ENCODE data around the gene GTPBP6. TPM values are rescaled to one million over a fixed set of nuclear protein-coding genes. Genes with fewer than 3 reads are reported as not detected.
A peak's percentile ranks its signal among the peaks of the same experiment; 100 is the strongest.

Gene GTPBP6
- 10 to 100 TPM in 11 of 12 donors, not detected in 1; 30.9 to 60.2 (median 40.9) TPM for polyA plus RNA-seq (ENCODE audit: insufficient read length in 12 of 12)
- long read RNA-seq, donor 1, transcript GTPBP6-201 (10 exons, 1,907 nt): major isoform, 9 of 16 reads
- long read RNA-seq, donor 1, partial matches to known transcripts: 5 of 16 reads
- long read RNA-seq, donor 1, other reads (novel, unspliced or antisense): 0 of 16 reads
- long read RNA-seq, donor 2, transcript GTPBP6-201 (10 exons, 1,907 nt): major isoform, 15 of 27 reads
- long read RNA-seq, donor 2, partial matches to known transcripts: 10 of 27 reads
- long read RNA-seq, donor 2, other reads (novel, unspliced or antisense): 0 of 27 reads
- long read RNA-seq, donor 3, transcript GTPBP6-201 (10 exons, 1,907 nt): major isoform, 8 of 13 reads
- long read RNA-seq, donor 3, partial matches to known transcripts: 5 of 13 reads
- long read RNA-seq, donor 3, other reads (novel, unspliced or antisense): 0 of 13 reads
- long read RNA-seq, donor 4, partial matches to known transcripts: 0 of 2 reads
- long read RNA-seq, donor 4, other reads (novel, unspliced or antisense): 0 of 2 reads
- long read RNA-seq, donor 5, transcript GTPBP6-201 (10 exons, 1,907 nt): major isoform, 11 of 15 reads
- long read RNA-seq, donor 5, partial matches to known transcripts: 0 of 15 reads
- long read RNA-seq, donor 5, other reads (novel, unspliced or antisense): 0 of 15 reads
- long read RNA-seq, donor 6, partial matches to known transcripts: 0 of 5 reads
- long read RNA-seq, donor 6, other reads (novel, unspliced or antisense): 0 of 5 reads
- long read RNA-seq, donor 7, partial matches to known transcripts: 0 of 4 reads
- long read RNA-seq, donor 7, other reads (novel, unspliced or antisense): 0 of 4 reads
- long read RNA-seq, donor 8, transcript GTPBP6-201 (10 exons, 1,907 nt): major isoform, 13 of 14 reads
- long read RNA-seq, donor 8, partial matches to known transcripts: 0 of 14 reads
- long read RNA-seq, donor 8, other reads (novel, unspliced or antisense): 0 of 14 reads
- long read RNA-seq, donor 9, transcript GTPBP6-201 (10 exons, 1,907 nt): major isoform, 6 of 6 reads
- long read RNA-seq, donor 9, partial matches to known transcripts: 0 of 6 reads
- long read RNA-seq, donor 9, other reads (novel, unspliced or antisense): 0 of 6 reads
- long read RNA-seq, donor 10, transcript GTPBP6-201 (10 exons, 1,907 nt): major isoform, 12 of 12 reads
- long read RNA-seq, donor 10, partial matches to known transcripts: 0 of 12 reads
- long read RNA-seq, donor 10, other reads (novel, unspliced or antisense): 0 of 12 reads
- long read RNA-seq, donor 11, transcript GTPBP6-201 (10 exons, 1,907 nt): major isoform, 12 of 17 reads
- long read RNA-seq, donor 11, partial matches to known transcripts: 5 of 17 reads
- long read RNA-seq, donor 11, other reads (novel, unspliced or antisense): 0 of 17 reads

DNA sequence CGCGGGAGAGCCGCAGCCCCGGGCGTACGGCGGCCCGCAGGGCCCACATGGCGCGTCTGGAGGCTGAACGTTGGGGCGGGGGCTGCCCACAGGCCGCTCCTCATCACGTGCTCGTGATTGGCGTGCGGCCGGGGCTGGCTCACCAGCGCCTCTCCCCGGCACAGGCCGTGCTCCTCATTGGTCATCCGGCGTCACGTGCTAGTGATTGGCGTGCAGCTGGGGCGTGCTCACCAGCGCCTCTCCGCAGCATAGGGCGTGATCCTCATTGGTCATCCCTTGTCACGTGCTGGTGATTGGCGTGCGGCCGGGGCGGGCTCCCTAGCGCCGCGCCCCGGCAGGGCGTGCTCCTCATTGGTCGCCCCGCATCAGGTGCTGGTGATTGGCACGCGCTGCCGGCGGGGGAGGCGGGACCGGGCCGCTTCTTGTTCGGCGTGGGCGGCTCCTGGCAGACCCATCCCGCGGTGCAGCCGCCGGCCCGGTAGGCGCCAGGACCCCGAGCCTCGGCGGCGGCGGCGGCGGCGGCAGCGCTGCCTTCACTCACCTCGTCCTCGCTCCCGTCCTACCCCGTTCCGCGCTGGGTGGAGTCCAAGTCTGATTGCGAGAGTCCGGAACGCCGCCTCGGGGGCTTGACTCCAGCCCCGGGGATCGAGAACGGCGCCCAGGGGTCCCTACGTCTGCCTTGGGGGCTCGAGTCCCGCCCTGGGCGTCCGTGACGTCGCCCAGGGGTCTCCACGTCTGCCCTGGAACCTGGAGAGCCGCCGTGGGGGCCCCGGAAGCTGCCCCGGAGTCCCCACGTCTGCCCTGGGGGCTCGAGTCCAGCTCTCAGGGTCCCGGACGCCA, at the start of gene GTPBP6:
Gene GTPBP6 (minus strand): TSS at position 58 of the 840 bp plus-strand sequence. CDS start 9 bp downstream, at position 49.
- peak; percentile 100 for DNase-seq

GRCh38 chrX:367866-368265, 49.3 kb upstream of the GTPBP6 start:
- DNase-seq: no peak

DNA sequence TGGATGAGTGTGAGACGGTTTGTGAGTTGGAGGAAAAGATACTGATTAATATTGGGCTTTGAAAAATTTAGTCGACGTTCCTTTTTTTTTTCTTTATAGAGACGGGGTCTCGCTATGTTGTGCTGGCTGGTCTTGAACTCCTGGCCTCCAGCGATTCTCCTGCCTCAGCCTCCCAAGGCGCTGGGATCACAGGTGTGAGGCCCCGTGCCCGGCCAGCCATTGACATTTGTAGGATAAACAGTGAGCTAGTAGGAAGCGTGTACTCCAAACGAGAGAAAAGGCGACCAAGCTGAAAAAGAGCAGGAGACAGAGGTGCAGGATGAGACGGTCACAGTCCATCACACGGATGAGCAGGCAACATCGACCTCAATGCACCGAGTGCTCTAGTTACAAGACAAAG, 48.8 kb upstream of the GTPBP6 start:
- no peak for DNase-seq

GRCh38 chrX:363621-364375, 45.2 kb upstream of the GTPBP6 start:
- DNase-seq: no peak

- no peak for DNase-seq
Observed at GRCh38 chrX:362937-363620, 44.5 kb upstream of the GTPBP6 start.

DNA sequence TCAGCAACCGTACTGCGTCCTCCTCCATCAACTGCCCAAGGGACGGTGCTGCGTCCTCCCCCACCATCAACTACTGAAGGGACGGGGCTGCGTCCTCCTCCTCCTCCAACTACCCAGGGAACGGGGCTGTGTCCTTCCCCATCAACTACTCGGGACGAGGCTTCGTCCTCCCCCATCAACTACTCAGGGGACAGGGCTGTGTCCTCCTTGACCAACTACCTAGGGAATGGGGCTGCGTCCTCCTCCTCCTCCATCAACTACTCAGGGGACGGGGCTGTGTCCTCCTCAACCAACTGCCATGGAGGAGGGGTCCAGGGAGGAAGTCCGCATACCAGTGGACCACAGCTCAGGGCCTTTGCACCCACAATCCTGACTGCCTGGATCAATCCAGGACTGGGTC, 43.8 kb upstream of the GTPBP6 start:
- no peak for DNase-seq

- DNase-seq: no peak
Observed at GRCh38 chrX:361231-362145, 42.9 kb upstream of the GTPBP6 start.

DNA sequence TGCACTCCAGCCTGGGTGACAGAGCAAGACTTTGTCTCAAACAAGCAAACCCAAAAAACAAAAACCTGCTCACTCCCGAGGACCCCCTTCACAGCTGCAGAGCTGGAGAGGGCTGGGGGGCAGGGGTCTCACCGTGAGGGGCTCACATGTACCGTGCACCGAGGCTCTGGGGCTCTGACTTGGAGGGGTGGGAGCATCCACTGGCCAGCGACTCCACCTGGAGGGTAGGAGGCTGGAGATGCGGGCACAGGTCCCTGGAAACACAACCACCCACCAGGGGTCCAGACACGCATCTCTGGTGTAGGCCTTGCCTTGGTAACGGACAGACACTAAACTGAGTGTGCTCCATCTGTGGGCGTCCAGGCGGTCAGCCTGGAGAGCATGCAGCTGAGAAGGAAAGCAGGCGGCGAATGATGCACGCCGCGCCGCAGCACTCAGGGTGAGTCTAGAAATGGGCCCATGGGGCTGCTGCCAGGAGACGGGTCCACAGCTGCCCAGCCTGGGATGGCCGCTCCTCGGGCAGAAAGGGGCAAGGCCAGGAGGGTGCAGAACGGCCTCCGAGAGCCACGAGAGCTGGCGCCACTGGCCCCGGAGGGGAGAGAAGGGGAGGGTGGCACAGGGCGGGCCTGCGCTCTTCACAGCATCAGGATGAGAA, 42.0 kb upstream of the GTPBP6 start:
- no peak for DNase-seq

DNA sequence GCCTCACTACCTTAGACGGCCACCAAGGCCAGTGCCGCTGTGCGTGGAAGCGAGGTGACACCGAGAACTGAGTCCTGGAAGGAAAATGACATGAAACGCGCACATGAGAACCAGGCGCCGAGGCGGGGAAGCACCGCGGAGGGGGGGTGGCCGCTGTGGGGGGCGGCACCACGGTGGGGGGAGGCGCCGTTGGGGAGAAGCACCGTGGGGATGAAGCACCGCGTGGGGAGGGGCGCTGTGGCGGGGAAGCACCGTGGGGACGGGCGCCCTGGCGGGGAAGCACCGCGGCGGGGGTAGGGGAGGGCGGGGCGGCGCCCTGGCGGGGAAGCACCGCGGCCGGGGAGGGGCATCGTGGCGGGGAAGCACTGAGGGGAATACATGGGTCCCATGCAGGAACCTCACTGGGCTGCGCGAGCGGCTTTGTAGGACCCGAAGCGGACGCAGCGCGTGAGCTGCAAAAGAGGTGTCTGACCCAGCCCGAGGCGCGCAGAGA, 40.1 kb upstream of the GTPBP6 start:
- no peak for DNase-seq

- DNase-seq: no peak
Observed at GRCh38 chrX:357693-358471, 39.3 kb upstream of the GTPBP6 start.

DNA sequence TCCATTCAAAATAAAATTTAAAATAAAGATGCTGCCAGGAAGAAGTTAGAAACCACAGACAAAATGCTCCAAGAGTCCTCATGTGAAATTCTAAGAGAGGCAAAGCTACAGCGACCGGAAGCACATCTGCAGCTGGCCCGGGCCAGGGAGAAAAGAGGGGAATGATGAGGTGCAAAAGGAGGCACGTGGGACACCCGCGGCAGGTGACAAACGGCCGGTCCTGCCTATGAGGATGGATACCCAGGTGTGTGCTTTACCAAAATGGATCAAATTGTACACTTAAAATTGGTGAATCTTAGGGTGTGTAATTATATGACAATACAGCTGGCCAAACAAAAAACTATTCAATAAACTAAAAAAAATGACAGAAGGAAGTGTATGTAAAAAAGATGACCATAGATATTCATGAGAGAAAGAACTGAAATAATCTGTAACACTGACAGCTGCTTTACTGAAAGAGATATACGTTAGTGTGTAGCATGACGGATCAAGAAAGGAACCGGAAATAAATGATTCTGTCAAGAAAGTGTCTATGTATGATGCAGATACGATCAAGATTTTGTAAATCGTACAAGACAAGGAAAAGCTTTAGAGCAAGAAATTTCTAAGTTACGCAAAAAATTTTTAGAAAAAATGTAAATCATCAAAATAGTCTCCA, 38.6 kb upstream of the GTPBP6 start:
- no peak for DNase-seq

DNA sequence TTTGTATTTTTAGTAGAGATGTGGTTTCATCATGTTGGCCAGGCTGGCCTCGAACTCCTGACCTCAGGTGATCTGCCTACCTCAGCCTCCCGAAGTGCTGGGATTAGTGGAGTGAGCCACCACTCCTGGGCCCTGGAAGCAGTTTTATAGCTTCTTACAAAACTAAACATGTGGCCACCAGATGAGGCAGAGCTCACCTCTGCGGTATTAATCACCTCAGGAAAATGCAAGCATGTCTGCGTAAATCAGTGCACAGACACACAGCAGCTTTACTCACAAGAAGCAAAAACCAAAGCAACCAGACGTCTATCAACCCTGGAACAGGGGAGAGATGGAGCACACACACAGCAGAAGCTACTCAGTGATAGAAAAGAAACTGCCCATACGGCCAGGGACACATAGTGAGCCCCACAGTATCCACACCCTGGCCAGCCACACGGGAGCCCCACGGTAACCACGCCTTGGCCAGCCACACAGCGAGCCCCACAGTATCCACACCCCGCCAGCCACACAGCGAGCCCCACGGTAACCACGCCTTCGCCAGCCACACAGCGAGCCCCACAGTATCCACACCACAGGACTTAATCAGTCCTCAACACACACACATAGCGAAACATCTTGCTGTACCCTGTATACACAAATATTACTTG, 37.9 kb upstream of the GTPBP6 start:
- DNase-seq: no peak

GRCh38 chrX:355329-356050, 36.9 kb upstream of the GTPBP6 start:
- DNase-seq: no peak

All from muscle of arm (tissue), 14 donors.